HepG2 (cell line): ENCODE data around the gene ARFGEF3. TPM values are rescaled to one million over a fixed set of nuclear protein-coding genes. Genes with fewer than 3 reads are reported as not detected.

Experiments
- ATF1 ChIP-seq: IDR thresholded peaks from 2 replicates; pipeline ENCODE4 v1.6.1; 2016; ENCODE audit warnings: mild to moderate bottlenecking, control low read depth
- BHLHE40 ChIP-seq: IDR thresholded peaks from 2 replicates; pipeline ENCODE4 v1.6.1; 2011; ENCODE audit warnings: low read length, improper control_type of control experiment
- DDIT3 ChIP-seq: sonication (generic); formaldehyde crosslinking; IDR thresholded peaks from 2 replicates; pipeline ENCODE4 v1.4.0; 2020; ENCODE audit warnings: mild to moderate bottlenecking, missing genetic modification reagents
- GATAD1 ChIP-seq: IDR thresholded peaks from 2 replicates; pipeline ENCODE4 v1.6.1; 2016; ENCODE audit warnings: missing genetic modification reagents, missing compliant biosample characterization
- HOXD1 ChIP-seq: sonication (generic); formaldehyde crosslinking; IDR thresholded peaks from 2 replicates; pipeline ENCODE4 v1.5.0; 2020; ENCODE audit warnings: missing genetic modification reagents
- IKZF5 ChIP-seq: IDR thresholded peaks from 2 replicates; pipeline ENCODE4 v1.6.1; 2018; ENCODE audit warnings: missing genetic modification reagents, mild to moderate bottlenecking, missing compliant biosample characterization
- PBX3 ChIP-seq: sonication (generic); formaldehyde crosslinking; IDR thresholded peaks from 2 replicates; pipeline ENCODE4 v1.8.1; 2023; ENCODE audit warnings: missing genetic modification reagents, inconsistent platforms, borderline replicate concordance
- RAD21 ChIP-seq: fragments of 450-650 bp; formaldehyde crosslinking; IDR thresholded peaks from 2 replicates; pipeline ENCODE4 v1.5.0; 2020; ENCODE audit warnings: mild to moderate bottlenecking
- SIN3B ChIP-seq: fragments of 150-350 bp; IDR thresholded peaks from 2 replicates; pipeline ENCODE4 v1.6.1; 2014; ENCODE audit warnings: low read length
- SP4 ChIP-seq: sonication (generic); formaldehyde crosslinking; IDR thresholded peaks from 2 replicates; pipeline ENCODE4 v1.8.1; 2023; ENCODE audit warnings: mild to moderate bottlenecking, missing genetic modification reagents
- SRSF4 ChIP-seq: fragments of 200-400 bp; formaldehyde crosslinking; IDR thresholded peaks from one replicate; pipeline ENCODE4 v1.6.1; 2018; ENCODE audit warnings: mild to moderate bottlenecking, low read depth, low read length, moderate library complexity; ENCODE audit not compliant: poor library complexity, severe bottlenecking
- STAG1 ChIP-seq: sonication (generic); formaldehyde crosslinking; IDR thresholded peaks from 2 replicates; pipeline ENCODE4 v1.4.0; 2020; ENCODE audit warnings: missing genetic modification reagents
- ZBTB37 ChIP-seq: sonication (generic); formaldehyde crosslinking; IDR thresholded peaks from 2 replicates; pipeline ENCODE4 v1.4.0; 2020; ENCODE audit warnings: mild to moderate bottlenecking, missing genetic modification reagents
- ZBTB40 ChIP-seq, 2 experiments: fragments of 450-650 bp in 1 of 2; sonication (generic) in 1 of 2; formaldehyde crosslinking in 1 of 2; IDR thresholded peaks; 2 replicates each; pipeline versions ENCODE4 v1.6.1 to v1.8.0; 2016 to 2022; ENCODE audit warnings: antibody characterized with exemption in 1 of 2, mild to moderate bottlenecking in 1 of 2, missing genetic modification reagents in 1 of 2
- ZNF44 ChIP-seq: sonication (generic); formaldehyde crosslinking; IDR thresholded peaks from 2 replicates; pipeline ENCODE4 v1.5.1; 2020; ENCODE audit warnings: mild to moderate bottlenecking, missing genetic modification reagents
- ZNF644 ChIP-seq: IDR thresholded peaks from 2 replicates; pipeline ENCODE4 v1.6.1; 2016; ENCODE audit warnings: low read depth
- polyA plus RNA-seq, 8 experiments: library from polyadenylated mRNA; depleted of rRNA in 3 of 8; stranded (reverse) in 7 of 8; unstranded in 1 of 8; fragments of >200 nt; fragmentation: Illumina TruSeq in 4 of 8; extraction: Trizol in 4 of 8; gene quantifications; 2 replicates each; pipeline versions ENCODE4 v1.2.1 to v1.2.3, GENCODE V29; 2011 to 2016; ENCODE audit warnings: low read depth in 4 of 8, missing spikeins in 1 of 8, mixed read lengths in 1 of 8; ENCODE audit not compliant: insufficient read depth in 1 of 8
- total RNA-seq, 5 experiments: library from RNA; depleted of rRNA; stranded (reverse); fragments of >200 nt; fragmentation: Illumina TruSeq; extraction: Trizol; gene quantifications; 2 replicates each; pipeline ENCODE4 v1.2.3, GENCODE V29; 2016; ENCODE audit warnings: low read depth in 1 of 5

ARFGEF3 gene
- total and polyA plus RNA-seq, 2 of the 13 experiments (the other 11 are each of a cell fraction or from before 2014, with no cell fraction given), result 0.60 to 2.6 TPM

GRCh38 chr6:138287144-138287955, 125.6 kb downstream of the ARFGEF3 start (continued):
- TF ChIP-seq DDIT3 (CRISPR knock-in tag), result no peak
- TF ChIP-seq STAG1 (CRISPR knock-in tag), result peak; percentile 90
- TF ChIP-seq RAD21, result peak; percentile 83
- peak; percentile 39; the same call in 1 of the 2 replicates for TF ChIP-seq ZNF644
- no peak for TF ChIP-seq SP4 (CRISPR knock-in tag)
- TF ChIP-seq BHLHE40, result peak; percentile 33; the same call in 1 of the 2 replicates
- TF ChIP-seq IKZF5 (CRISPR knock-in tag), result 0 out of 2 replicates have a peak, but pooled peaks have one; percentile 46
- TF ChIP-seq ZNF44 (CRISPR knock-in tag), result no peak
- TF ChIP-seq ZBTB37 (CRISPR knock-in tag), result no peak
- no peak for TF ChIP-seq SRSF4
- TF ChIP-seq HOXD1 (CRISPR knock-in tag), result no peak
- TF ChIP-seq ZBTB40 (IDR thresholded peaks at IDR 0.05), result no peak
- TF ChIP-seq ZBTB40 (CRISPR knock-in tag; IDR thresholded peaks at IDR 0.05), result no peak
- TF ChIP-seq SIN3B, result no peak
- 0 out of 2 replicates have a peak, but pooled peaks have one; percentile 34 for TF ChIP-seq GATAD1 (CRISPR knock-in tag)
- TF ChIP-seq ATF1 (CRISPR knock-in tag), result no peak
- TF ChIP-seq PBX3 (CRISPR knock-in tag), result no peak
